Keratinocyte (primary cell): Measurements from ENCODE around the gene SNX15.

Experiments
- CTCF ChIP-seq, 3 experiments: IDR thresholded peaks in 1 of 3; conservative IDR thresholded peaks in 1 of 3; optimal IDR thresholded peaks in 1 of 3; 2 replicates in 2 of 3; 3 replicates in 1 of 3; pipeline versions ENCODE3 to v1.5.1; 2011; ENCODE audit warnings: low read length in 3 of 3, mild to moderate bottlenecking in 3 of 3, moderate library complexity in 2 of 3, control low read depth in 1 of 3, inconsistent platforms in 1 of 3; ENCODE audit not compliant: insufficient read depth in 2 of 3; ENCODE audit errors: extremely low read depth in 1 of 3
- EZH2 ChIP-seq: IDR thresholded peaks from one replicate; pipeline ENCODE4 v1.6.1; 2012; ENCODE audit warnings: inconsistent platforms, mild to moderate bottlenecking, low read length, moderate library complexity

- TF ChIP-seq CTCF (optimal IDR thresholded peaks at IDR 0.05 in 1 of 3, IDR thresholded peaks at IDR 0.05 in 1 of 3, conservative IDR thresholded peaks at IDR 0.05 in 1 of 3; ENCODE audit: extremely low read depth in 1 of 3, insufficient read depth in 2 of 3, low read length in 3 of 3) = no peak
- TF ChIP-seq EZH2 = no peak
Measured at GRCh38 chr11:65040520-65040846, 13.2 kb downstream of the SNX15 start.
